Naive B cell (primary cell): Measurements from ENCODE around the gene KIRREL3. TPM values are rescaled to one million over a fixed set of nuclear protein-coding genes. Genes with fewer than 3 reads are reported as not detected.
A peak's percentile ranks its signal among the peaks of the same experiment; 100 is the strongest.

ENCODE experiments used
- ATAC-seq, 2 donors: fragments of 150-1000 bp; cut with Tn5 transposase; 2 replicates each; pipeline ENCODE4 v1.10.0; 2021; ENCODE audit warnings: low read depth in 2 of 2, mild to moderate bottlenecking in 2 of 2, moderate library complexity in 2 of 2
- DNase-seq: peaks from one replicate; pipeline ENCODE4 v3.0.0; 2022
- H3K27ac Mint-ChIP-seq, 6 donors: one replicate each; pipeline ENCODE4 v1.8.0; 2020 to 2022; ENCODE audit warnings: mild to moderate bottlenecking in 6 of 6, mixed read lengths in 6 of 6, moderate library complexity in 5 of 6, inconsistent platforms in 2 of 6
- H3K27me3 Mint-ChIP-seq, 3 donors: one replicate each; pipeline ENCODE4 v1.8.0; 2021 to 2022; ENCODE audit warnings: mixed read lengths in 3 of 3, mild to moderate bottlenecking in 1 of 3
- H3K36me3 Mint-ChIP-seq, 2 donors: one replicate each; pipeline ENCODE4 v1.8.0; 2020 to 2022; ENCODE audit warnings: mixed read lengths in 2 of 2, inconsistent platforms in 1 of 2, mild to moderate bottlenecking in 1 of 2
- H3K4me1 Mint-ChIP-seq, 3 donors: one replicate each; pipeline ENCODE4 v1.8.0; 2020 to 2022; ENCODE audit warnings: mixed read lengths in 3 of 3, inconsistent platforms in 1 of 3, mild to moderate bottlenecking in 1 of 3, moderate library complexity in 1 of 3
- H3K4me3 Mint-ChIP-seq, 8 donors: one replicate each; pipeline ENCODE4 v1.8.0; 2020 to 2022; ENCODE audit warnings: mild to moderate bottlenecking in 8 of 8, mixed read lengths in 8 of 8, moderate library complexity in 8 of 8, inconsistent platforms in 2 of 8
- H3K9me3 Mint-ChIP-seq, 7 donors: one replicate each; pipeline ENCODE4 v1.8.0; 2020 to 2022; ENCODE audit warnings: mixed read lengths in 7 of 7, mild to moderate bottlenecking in 5 of 7, inconsistent platforms in 2 of 7, moderate library complexity in 1 of 7
- polyA plus RNA-seq, 6 donors: library from polyadenylated mRNA; unstranded; fragments of 300-500 nt; fragmentation: Illumina TruSeq; gene quantifications; one replicate each; pipeline ENCODE4 v1.2.3, GENCODE V29; 2021; ENCODE audit warnings: low read depth in 6 of 6

KIRREL3 gene
- polyA plus RNA-seq, 6 donors from 2014 or later = not detected

DNA sequence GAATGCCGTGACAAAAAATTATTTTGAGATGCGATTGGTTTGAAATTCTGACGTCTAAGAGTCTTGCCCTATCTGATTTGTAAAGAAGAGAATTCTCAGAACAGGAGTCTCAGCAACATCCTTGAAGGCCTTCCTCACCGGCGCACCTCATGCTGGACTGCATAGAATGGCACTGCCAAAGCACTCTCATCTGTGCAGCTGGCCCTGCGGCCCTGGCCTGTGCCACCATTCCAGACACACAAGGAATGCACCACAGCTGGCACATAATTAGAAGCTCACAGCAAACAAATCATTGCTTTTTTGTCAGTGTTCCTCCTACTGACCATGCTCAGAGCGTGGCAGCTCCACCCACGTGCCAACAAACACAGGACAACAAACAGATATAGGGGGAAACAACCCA is 166.0 kb downstream of the KIRREL3 start:
- Mint-ChIP-seq H3K27ac (no peak overlapping the region), H3K4me1 (no peaks in the 10 kb centered on the region), H3K27me3 (peaks cover 0 to 7% (median 0%) of the 10 kb centered on the region in 3 donors), H3K4me3 (no peak overlapping the region), H3K9me3 (peaks cover 0 to 13% (median 0%) of the 10 kb centered on the region in 7 donors), H3K36me3 (no peaks in the 10 kb centered on the region)
- ATAC-seq (no peak), DNase-seq (no peak)

DNA sequence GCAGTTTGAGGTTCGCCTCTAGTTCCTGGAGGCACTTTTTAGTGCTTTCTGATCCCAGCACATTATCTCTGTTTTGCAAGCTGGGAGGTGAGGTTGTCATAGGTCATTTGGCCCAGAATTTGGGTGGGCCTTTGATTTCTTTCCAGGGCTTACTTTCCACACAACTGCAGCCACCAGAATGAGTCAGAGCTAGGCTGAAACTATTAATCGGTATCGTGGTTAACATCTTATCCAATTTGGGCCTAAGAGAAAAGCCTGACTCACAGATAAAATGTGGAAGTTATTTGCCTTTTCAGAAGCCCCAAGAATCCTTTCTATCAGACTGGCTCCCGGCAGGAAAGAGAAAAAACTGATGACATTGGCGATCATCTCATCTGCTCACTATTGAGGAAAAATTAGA is 166.4 kb downstream of the KIRREL3 start:
- Mint-ChIP-seq H3K27ac (no peak overlapping the region), H3K4me3 (no peak overlapping the region), H3K36me3 (no peaks in the 10 kb centered on the region), H3K9me3 (peaks cover 0 to 10% (median 0%) of the 10 kb centered on the region in 7 donors), H3K4me1 (no peaks in the 10 kb centered on the region), H3K27me3 (peaks cover 0 to 3% (median 0%) of the 10 kb centered on the region in 3 donors)
- DNase-seq (no peak), ATAC-seq (no peak)

DNA sequence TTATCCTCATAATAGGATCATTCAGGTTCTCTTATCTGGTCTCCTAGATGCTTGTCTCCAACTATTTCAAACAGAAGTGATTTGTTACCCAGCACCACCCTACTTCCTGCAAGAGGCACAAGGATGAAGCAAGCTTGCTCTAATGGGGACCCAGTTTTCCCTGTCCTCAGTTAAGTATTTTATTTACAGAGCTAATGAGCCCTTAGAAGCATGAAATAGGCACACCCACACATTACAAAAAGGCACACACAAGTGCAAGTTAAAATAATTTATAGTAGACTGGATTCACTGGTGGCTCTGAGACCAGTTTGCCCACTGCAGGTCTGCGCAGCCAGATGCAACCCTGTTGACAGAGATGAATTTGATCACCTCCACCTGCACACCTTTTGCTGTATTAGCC is 167.5 kb downstream of the KIRREL3 start:
- H3K36me3 Mint-ChIP-seq = no peaks in the 10 kb centered on the region
- H3K4me3 Mint-ChIP-seq = no peak overlapping the region
- H3K9me3 Mint-ChIP-seq = peaks cover 0 to 11% (median 0%) of the 10 kb centered on the region in 7 donors
- DNase-seq (no peak), ATAC-seq (no peak)
- no peaks in the 10 kb centered on the region for H3K4me1 Mint-ChIP-seq
- H3K27me3 Mint-ChIP-seq = no peaks in the 10 kb centered on the region
- H3K27ac Mint-ChIP-seq = no peak overlapping the region

DNA sequence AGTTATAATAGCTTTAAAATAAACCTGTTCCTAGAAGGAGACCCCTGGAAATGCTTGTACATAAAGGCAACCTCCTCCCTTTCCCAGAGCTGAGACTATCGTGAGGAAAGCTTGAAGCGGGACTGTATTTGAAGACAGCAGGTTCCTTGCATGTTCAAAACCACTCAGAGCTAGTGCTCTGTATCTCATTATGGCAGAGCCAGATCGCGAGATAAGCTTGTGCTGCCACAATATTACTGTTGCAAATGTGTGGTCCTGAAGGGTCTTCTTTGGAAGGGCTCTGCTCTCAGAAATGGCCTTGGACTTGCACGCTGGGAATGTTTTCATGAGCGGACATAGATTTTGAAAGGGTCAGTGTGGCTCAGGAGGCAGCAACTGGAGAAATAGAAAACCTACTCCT is 168.2 kb downstream of the KIRREL3 start:
- Mint-ChIP-seq H3K27me3 (no peaks in the 10 kb centered on the region), H3K36me3 (no peaks in the 10 kb centered on the region), H3K4me1 (no peaks in the 10 kb centered on the region), H3K4me3 (no peak overlapping the region), H3K9me3 (peaks cover 0 to 11% (median 0%) of the 10 kb centered on the region in 7 donors), H3K27ac (no peak overlapping the region)
- DNase-seq (no peak), ATAC-seq (no peak)

DNA sequence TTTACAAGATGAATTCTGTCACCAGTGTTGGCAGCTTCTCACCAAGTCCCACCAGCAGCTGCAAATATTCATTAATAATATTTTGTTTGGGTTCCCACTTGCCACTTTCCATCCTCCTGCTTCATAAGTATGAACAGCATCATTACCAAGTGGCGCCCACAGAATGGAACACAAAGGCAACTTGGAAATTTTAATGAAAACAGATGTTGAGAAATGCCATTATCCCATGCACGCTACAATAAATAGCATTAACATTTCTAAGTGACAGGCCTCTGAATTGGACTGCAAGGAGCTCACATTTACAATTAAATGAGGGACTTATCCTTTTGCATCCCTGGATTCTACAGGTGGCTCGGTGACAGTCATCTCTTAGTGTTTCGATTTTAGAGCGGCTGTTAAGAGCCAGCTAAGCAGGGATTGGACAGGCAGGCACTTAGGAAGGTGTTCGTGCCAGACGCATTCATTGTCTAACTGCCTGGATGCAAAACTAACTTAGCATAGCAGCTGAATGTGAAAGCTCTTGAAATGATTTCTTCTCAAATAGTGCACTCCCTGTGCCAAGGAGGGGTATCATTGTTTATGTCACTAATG is 170.3 kb downstream of the KIRREL3 start:
- ATAC-seq = no peak
- H3K4me3 Mint-ChIP-seq = no peak overlapping the region
- H3K36me3 Mint-ChIP-seq = no peaks in the 10 kb centered on the region
- H3K4me1 Mint-ChIP-seq = no peaks in the 10 kb centered on the region
- H3K27me3 Mint-ChIP-seq = peaks cover 0 to 6% (median 0%) of the 10 kb centered on the region in 3 donors
- H3K27ac Mint-ChIP-seq = no peak overlapping the region
- no peak for DNase-seq
- peaks cover 0 to 11% (median 0%) of the 10 kb centered on the region in 7 donors for H3K9me3 Mint-ChIP-seq

DNA sequence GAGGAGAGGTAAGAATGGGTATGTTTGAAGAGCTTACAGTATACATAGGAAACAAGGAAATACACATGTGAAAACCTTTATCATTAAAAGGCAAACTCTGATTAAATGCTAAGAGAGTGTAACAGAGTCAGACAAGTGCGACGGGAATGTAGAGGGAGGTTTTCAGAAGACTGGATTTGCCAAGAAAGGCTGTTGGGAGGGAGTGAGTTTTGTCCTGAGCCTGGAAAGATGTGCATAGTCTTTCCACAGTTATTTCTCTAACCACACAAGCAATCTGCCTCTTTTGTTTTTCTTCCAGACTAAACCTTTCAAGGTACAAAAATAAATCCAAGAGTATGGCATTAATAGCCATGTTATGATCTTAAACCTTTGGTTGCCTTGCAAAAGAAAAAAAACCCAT is 170.9 kb downstream of the KIRREL3 start:
- Mint-ChIP-seq H3K4me1 (no peaks in the 10 kb centered on the region), H3K9me3 (peaks cover 0 to 11% (median 0%) of the 10 kb centered on the region in 7 donors), H3K27me3 (peaks cover 0 to 6% (median 0%) of the 10 kb centered on the region in 3 donors), H3K27ac (no peak overlapping the region), H3K36me3 (no peaks in the 10 kb centered on the region), H3K4me3 (no peak overlapping the region)
- DNase-seq (no peak), ATAC-seq (no peak)

DNA sequence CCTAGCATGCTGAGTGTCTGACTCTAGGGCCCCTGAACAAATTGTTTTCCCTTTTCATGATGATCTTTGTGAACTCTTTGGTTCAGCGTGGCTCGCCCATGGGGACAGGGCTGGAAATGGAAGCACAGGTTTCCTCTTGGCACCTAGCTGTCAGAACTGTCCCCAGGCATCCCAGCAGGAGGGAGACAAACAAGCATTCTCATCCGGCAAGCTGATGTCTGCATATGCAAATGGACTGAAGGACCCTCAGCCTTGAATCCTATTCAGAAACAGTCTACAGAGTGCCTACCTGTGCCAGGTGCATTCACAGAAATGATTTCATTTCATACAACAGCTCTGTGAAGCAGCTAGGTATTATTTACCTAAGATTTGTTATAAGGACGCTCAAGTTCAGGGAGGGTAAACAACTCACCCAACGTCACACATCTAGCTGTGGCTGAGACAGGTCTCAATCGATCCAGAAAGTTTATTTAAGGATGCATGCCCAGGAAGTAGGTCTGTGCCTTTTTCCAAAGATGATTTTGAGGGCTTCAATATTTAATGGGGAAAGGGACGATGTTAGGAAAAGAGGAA is 176.4 kb downstream of the KIRREL3 start:
- Mint-ChIP-seq H3K9me3 (peaks cover 0 to 4% (median 0%) of the 10 kb centered on the region in 7 donors), H3K4me3 (no peak overlapping the region), H3K36me3 (no peaks in the 10 kb centered on the region), H3K27ac (peak overlapping the region in 1 of 6 donors; percentile 23), H3K4me1 (no peaks in the 10 kb centered on the region), H3K27me3 (peaks cover 4 to 12% (median 6%) of the 10 kb centered on the region in 3 donors)
- DNase-seq (no peak), ATAC-seq (no peak)

DNA sequence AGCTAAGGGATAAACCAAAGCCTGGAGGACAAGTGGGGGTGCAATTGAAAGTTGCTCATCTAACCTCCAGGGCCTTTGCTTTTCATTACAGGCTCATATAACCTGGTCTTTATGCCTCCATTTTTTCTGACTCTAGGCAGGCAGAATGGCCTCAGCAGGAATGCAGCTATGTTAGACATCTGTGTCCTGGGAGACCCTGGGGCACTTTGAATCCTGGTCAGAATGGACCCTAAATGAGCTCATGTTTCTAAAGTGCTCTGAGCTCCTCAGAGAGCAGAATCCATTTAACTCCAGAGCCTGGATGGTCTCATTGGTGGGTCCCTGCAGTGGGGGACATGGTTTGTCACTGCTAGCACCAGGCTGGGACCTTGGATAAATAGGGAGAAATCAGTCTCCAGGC is 177.3 kb downstream of the KIRREL3 start:
- H3K9me3 Mint-ChIP-seq = no peaks in the 10 kb centered on the region
- no peak overlapping the region for H3K4me3 Mint-ChIP-seq
- no peaks in the 10 kb centered on the region for H3K4me1 Mint-ChIP-seq
- DNase-seq = no peak
- H3K27me3 Mint-ChIP-seq = peaks cover 4 to 12% (median 6%) of the 10 kb centered on the region in 3 donors
- no peak overlapping the region for H3K27ac Mint-ChIP-seq
- ATAC-seq = no peak
- H3K36me3 Mint-ChIP-seq = no peaks in the 10 kb centered on the region

DNA sequence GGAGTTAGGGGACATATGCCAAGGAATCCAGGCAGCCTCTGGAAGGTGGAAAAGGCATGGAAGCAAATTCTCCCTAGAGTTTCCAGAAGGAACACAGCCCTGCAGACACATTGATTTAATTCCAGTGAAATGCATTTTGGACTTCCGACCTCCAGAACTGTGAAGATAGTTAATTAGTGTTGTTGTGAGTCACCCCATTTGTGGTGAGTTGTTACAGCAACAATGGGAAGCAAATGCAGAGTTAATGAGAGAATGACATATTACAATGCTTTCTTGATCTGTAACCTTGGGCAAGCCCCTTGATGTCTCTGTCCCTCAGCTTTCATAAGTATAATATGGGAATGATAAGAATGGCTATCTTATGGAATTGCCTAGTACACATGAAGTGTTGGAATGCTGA is 178.7 kb downstream of the KIRREL3 start:
- Mint-ChIP-seq H3K27ac (no peak overlapping the region), H3K4me3 (no peak overlapping the region), H3K4me1 (no peaks in the 10 kb centered on the region), H3K36me3 (no peaks in the 10 kb centered on the region), H3K9me3 (peaks cover 0 to 3% (median 0%) of the 10 kb centered on the region in 7 donors), H3K27me3 (peaks cover 4 to 25% (median 6%) of the 10 kb centered on the region in 3 donors)
- ATAC-seq (no peak), DNase-seq (no peak)

DNA sequence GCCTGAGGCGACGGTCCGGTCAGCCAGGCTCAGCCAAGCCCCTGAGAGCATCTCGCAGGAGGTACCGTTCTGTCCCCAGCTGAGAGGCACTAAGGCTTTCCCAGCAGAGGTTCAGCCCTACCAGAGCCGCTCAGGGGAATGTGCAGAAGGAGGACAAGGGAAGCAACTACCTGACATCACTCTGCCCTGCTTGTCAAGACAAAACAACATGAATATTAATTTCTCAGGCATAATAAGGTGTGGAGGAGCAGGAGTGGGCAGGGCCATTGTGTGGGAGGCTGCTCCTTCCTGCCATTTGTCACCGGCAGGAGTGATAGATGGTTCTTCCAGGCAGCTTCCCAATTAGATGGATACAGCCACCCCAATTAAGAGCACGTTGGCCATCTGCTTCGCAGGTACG is 181.4 kb downstream of the KIRREL3 start:
- Mint-ChIP-seq H3K4me1 (no peaks in the 10 kb centered on the region), H3K27me3 (peaks cover 5 to 27% (median 5%) of the 10 kb centered on the region in 3 donors), H3K4me3 (no peak overlapping the region), H3K36me3 (no peaks in the 10 kb centered on the region), H3K9me3 (peaks cover 0 to 5% (median 0%) of the 10 kb centered on the region in 7 donors), H3K27ac (no peak overlapping the region)
- DNase-seq = no peak
- ATAC-seq = no peak

DNA sequence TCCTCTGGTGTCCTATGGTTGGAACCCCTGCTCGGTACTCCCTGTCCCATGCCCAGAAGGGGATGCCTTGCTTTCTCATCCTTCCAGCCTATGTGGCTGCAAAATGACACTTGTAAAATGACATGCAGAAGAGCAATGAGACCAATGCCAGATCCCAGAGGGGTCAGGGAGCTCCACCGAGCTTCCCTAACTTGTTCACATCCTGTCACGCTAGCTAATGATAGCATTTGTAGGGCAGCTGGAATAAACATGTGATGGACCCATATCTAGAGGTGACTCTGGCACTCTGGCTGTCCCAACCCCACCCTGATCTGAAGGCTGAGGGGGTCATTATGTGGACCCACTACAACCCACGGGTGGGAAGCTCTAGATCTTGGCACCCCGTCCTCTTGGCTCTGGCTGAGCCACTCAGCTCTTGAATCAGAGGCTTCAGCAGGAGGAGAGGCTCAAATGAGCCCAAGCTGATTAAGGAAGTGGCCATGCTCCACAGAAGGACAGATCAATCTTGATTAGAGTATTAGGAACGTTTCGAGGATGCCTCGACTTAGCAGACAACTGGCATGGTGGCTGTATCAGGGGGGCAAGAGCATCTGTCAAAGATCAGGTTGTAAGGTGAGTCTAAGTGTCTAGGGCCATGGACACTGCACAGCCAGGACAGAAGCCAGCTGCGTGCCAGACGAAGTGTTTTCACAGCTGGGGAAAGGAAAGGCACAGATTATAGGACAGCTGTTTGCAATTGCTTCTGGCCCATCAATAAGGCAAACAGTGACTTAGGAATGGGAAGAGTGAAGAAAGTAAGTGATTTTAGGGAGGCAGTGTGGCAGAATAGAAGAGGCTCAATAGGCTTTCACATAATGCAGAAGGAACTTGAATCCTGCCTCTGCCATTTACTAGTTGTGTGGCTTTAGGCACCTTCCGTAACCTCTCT is 182.8 kb downstream of the KIRREL3 start:
- Mint-ChIP-seq H3K9me3 (peaks cover 0 to 5% (median 0%) of the 10 kb centered on the region in 7 donors), H3K36me3 (no peaks in the 10 kb centered on the region), H3K27me3 (peaks cover 4 to 25% (median 5%) of the 10 kb centered on the region in 3 donors), H3K4me3 (no peak overlapping the region), H3K4me1 (no peaks in the 10 kb centered on the region), H3K27ac (no peak overlapping the region)
- ATAC-seq (no peak), DNase-seq (no peak)

DNA sequence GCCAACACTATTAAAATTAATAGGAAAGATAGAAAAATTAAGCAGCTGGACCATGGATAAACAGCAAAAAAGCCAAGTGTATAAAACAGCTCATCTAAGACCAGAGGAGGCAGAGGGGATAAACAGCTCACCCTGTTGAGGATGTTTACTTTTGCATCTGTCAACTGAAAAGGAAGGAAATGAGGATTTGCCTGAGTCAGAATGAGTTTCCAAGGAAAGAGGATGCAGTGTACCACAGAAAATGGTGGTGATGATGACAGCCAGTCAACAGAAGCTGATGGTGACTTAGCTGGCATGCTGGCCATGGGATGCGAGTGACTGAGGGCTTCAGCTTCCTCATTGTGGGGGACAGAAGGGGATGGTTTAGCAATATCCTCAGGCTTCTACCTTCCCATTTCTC is 183.5 kb downstream of the KIRREL3 start:
- DNase-seq (no peak), ATAC-seq (no peak)
- no peak overlapping the region for H3K27ac Mint-ChIP-seq
- peaks cover 4 to 25% (median 5%) of the 10 kb centered on the region in 3 donors for H3K27me3 Mint-ChIP-seq
- no peak overlapping the region for H3K4me3 Mint-ChIP-seq
- H3K9me3 Mint-ChIP-seq = peaks cover 0 to 5% (median 0%) of the 10 kb centered on the region in 7 donors
- H3K36me3 Mint-ChIP-seq = no peaks in the 10 kb centered on the region
- no peaks in the 10 kb centered on the region for H3K4me1 Mint-ChIP-seq

DNA sequence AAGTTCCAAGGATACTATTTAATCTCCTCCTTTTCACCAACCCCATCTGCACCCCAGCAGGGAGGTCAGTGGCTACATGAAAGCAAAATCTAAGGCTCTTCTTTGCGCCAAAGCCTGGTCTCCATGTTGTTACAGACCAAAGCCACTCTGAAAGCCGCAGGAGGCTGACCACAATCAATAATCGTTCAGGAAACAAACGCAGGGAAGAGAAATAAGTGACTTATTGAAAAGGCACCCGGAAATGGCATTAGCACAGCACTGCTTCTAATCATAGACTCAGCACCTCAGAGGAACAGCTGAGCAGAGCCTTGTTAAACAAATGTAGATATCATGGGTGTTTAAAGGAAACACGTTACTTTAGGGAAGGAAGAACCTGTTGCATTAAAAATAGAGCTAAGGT is 183.9 kb downstream of the KIRREL3 start:
- DNase-seq (no peak), ATAC-seq (no peak)
- H3K9me3 Mint-ChIP-seq = peaks cover 0 to 5% (median 0%) of the 10 kb centered on the region in 7 donors
- peaks cover 4 to 25% (median 5%) of the 10 kb centered on the region in 3 donors for H3K27me3 Mint-ChIP-seq
- H3K4me1 Mint-ChIP-seq = no peaks in the 10 kb centered on the region
- H3K27ac Mint-ChIP-seq = no peak overlapping the region
- H3K4me3 Mint-ChIP-seq = no peak overlapping the region
- H3K36me3 Mint-ChIP-seq = no peaks in the 10 kb centered on the region
